Endometrium (tissue), 2 donors: Measurements from ENCODE around the gene PPP1R2C.

ENCODE experiments used
- FAIRE-seq: peaks from 2 replicates; lab custom pipeline; 2012; peaks lifted over from hg19 to GRCh38; lab: Jason Lieb, UNC
- donor health status: control.
- donor health status: control.

The PPP1R2C gene

DNA sequence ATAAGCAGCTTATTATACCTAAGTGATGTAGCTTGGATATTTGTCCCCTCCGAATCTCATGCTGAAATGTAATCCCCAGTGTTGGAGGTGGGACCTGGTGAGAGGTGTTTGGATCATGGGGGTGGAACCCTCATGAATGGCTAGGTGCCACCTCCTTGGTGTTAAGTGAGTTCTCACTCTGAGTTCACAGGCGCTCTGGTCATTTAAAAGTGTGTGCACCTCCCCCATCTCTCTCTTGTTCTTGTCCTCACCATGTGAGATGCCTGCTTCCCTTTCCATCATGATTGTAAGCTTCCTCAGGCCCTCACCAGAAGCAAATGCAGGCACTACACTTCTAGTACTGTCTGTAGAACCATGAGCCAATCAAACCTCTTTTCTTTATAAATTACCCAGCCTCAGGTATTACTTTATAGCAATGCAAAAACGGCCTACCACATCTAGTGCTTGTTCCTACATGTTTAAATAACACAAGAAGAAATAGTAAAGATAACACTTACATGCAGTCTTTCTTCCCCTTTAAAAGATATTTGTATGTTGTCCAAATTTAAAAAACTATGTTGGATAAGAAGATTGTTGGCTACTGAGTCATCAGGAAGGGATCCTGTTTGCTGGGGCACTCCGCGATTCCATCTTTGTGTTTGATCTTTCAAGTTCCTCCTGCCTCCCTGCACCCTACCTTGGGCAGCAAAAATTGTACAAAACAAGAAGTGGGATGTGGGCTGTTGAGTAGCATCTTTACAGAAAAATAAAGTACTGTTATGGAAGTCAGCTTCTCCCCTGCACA, 29.7 kb downstream of the PPP1R2C start:
- no peak for FAIRE-seq

DNA sequence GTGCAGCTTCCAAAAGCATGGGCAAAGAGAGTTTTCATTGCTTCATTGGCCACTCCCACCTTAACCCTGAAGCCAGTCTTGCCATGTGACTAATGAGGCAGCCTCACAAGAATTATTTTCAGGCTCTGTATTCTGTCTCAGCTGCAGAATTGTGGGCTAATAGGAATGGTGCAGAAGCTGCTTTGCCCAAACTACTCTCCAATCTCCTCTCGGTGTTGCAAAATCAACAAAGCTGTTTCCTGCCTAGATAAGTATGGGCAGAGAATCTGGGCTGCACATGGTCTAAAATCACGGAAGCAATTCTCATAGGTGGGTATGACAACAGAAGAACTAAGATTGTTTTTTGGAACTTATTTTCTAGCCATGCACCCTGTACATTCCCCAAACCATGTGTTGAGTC, 31.4 kb downstream of the PPP1R2C start:
- FAIRE-seq, result no peak

DNA sequence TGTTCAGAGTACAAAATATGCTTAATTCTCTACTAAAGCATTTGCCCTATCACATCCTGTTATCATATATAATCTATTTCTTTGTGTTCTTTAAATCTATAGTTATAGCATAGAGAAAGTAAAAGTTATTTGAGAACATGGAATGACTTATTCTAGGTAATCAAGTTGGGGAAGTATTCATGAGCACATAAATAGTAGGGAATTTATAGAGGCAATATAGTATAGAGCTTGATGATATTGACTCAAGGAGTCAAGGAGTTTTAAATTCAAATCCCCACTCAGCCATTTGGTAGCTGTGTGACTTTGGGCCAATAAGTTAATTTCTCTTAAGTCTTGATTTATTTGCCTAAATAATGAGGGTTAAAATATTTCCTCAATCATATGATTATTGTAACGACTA, 37.5 kb downstream of the PPP1R2C start:
- FAIRE-seq, result no peak

DNA sequence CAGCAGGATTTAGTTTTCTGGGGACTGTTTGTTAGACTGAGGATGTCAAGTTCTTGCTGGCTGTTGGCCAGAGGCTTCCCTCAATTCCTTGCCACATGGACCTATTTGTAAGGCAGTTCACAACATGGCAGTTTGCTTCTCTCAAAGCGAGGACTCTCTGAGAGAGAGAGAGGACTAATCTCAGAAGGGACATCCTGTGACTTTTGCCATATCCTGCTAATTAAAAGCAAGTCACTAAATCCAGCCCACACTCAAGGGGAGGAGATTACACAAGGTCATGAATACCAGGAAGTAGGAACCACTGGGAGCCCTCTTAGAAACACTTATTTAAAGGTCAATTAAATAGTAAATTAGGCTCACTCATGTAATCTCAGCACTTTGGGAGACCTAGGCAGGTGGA, 38.2 kb downstream of the PPP1R2C start:
- FAIRE-seq, result no peak

DNA sequence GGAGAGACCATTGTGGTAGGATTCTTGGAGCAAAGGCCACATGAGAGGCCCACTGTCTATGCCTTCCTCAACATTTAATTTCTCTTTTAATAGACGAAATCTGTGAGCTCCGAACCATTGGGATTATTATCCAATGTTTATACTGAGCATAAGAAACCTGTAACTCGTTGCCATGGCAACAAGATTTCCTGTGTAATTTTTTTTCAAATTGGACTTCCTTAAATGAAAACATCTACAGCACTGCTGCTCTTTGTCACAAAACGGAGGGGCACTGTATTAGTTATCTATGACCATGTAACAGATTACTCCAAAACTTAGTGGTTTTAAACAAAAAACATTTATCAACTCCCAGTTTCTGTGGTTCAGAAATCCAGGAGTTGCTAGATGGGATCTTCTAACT, 38.7 kb downstream of the PPP1R2C start:
- no peak for FAIRE-seq

DNA sequence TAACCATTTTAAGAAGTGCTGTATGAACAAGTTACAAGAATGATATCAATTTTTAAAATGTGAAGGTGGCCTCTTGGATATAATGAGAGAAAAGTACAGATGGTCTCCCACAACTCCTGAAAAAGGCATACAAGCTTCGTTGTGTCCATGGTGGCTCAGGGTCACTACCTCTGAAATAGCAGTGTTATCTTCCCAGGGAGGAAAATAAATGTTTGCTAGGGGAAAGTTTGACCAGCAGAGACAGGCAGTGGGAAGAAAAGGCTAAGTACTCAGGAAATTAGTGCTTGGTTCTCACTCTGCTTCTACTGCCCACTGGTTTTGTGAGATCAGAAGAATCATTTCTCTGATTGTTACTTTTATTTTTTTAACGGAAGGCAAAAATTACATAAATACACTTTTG, 39.4 kb downstream of the PPP1R2C start:
- no peak for FAIRE-seq

DNA sequence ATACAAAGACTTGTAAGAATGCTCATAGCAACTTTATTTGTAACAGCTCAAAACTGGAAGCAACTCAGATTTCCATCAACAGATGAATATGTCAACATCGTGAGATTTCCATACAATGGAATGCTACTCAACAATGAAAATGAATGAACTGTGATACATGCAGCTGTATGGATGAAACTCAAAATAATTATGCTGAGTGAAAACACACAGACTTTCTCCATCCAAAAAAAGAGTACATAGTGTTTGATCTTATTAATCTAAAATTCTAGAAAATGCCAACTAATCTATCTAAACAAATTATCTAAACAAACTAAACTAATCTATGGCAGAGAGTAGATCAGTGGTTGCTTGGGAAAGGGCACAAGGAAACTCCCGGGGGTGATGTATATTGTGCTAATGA, 42.7 kb downstream of the PPP1R2C start:
- no peak for FAIRE-seq

DNA sequence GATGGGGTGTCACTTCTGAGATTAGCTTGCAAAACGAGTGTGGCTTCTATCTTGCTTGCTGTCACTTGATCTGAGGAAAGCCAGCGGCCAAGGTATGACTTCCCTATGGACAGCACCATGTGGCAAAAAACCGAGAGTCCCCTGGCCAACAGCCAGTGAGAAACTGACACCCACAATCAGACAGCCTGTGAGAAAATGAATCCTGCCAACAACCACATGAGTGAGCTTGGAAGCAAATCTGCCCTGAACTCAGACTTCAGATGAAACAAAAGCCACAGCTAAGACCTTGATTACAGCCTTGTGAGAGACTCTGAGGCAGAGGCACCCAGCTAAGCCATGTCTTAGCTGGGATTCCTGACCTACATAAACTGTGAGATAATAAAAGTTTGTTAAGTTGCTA, 45.5 kb downstream of the PPP1R2C start:
- FAIRE-seq, result no peak
